ENCODE results near the gene USH1C.

USH1C gene

DNA sequence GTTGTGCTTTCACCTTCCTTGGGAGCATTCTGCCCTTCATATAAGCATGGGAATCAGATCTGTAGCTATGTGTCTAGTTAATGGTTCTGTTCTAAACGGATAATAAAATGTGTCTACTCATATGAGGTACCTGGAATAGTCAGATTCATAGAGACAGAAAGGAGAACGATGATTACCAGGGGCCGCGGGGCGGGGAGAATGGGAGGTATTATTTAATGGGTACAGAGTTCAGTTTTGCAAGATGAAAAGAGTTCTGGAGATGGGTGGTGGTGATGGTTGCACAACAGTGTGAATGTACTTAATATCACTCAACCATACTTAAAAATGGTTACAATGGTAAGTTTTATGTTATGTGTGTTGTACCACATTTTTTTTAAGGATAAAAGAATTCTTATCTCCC, 57.6 kb downstream of the USH1C start:
- no peak overlapping the region for H3K27ac ChIP-seq
- TF ChIP-seq, protein P1, sequence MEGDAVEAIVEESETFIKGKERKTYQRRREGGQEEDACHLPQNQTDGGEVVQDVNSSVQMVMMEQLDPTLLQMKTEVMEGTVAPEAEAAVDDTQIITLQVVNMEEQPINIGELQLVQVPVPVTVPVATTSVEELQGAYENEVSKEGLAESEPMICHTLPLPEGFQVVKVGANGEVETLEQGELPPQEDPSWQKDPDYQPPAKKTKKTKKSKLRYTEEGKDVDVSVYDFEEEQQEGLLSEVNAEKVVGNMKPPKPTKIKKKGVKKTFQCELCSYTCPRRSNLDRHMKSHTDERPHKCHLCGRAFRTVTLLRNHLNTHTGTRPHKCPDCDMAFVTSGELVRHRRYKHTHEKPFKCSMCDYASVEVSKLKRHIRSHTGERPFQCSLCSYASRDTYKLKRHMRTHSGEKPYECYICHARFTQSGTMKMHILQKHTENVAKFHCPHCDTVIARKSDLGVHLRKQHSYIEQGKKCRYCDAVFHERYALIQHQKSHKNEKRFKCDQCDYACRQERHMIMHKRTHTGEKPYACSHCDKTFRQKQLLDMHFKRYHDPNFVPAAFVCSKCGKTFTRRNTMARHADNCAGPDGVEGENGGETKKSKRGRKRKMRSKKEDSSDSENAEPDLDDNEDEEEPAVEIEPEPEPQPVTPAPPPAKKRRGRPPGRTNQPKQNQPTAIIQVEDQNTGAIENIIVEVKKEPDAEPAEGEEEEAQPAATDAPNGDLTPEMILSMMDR (IDR thresholded peaks at IDR 0.05), result no peak
- TF ChIP-seq ZFX (IDR thresholded peaks at IDR 0.05; ENCODE audit: borderline replicate concordance), result no peak

DNA sequence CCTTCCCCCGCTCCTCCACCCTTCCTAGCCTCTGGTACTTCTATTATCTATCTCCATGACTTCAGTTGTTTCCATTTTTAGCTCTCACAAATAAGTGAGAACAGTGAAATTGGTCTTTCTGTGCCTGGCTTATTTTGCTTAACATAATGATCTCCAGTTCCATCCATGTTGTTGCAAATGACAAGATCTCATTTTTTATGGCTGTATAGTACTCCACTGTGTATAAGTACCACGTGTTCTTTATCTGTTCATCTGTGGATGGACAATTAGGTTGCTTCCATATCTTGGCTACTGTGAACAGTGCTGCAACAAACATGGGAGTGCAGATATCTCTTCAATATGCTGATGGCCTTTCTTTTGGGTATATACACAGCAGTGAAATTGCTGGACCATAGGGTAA, 60.7 kb downstream of the USH1C start:
- no peak overlapping the region for H3K27ac ChIP-seq
- no peak for TF ChIP-seq ZFX (IDR thresholded peaks at IDR 0.05; ENCODE audit: borderline replicate concordance)
- TF ChIP-seq, protein P1 (IDR thresholded peaks at IDR 0.05), result no peak

DNA sequence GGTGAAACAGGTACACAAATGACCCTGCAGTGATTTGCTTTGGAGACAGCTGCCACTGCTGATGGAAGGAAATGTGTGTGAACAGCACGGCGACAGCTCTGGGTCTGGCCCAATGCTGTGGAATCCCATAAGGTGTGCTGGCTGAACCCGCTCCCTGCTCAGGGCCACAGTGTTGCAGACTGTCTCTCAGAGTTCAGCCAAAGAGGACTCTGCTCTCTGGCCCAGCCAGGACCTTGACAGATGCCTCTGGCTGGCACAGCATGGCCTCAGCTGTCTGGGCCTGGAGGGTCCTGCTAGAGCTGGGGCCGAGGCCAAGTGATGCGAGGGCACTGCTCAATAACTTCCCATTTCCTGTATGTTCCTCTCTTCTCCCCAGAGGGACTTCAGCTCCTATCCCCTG, 62.3 kb downstream of the USH1C start:
- no peak overlapping the region for H3K27ac ChIP-seq
- no peak for TF ChIP-seq ZFX (IDR thresholded peaks at IDR 0.05; ENCODE audit: borderline replicate concordance)
- TF ChIP-seq, protein P1 (IDR thresholded peaks at IDR 0.05), result no peak

DNA sequence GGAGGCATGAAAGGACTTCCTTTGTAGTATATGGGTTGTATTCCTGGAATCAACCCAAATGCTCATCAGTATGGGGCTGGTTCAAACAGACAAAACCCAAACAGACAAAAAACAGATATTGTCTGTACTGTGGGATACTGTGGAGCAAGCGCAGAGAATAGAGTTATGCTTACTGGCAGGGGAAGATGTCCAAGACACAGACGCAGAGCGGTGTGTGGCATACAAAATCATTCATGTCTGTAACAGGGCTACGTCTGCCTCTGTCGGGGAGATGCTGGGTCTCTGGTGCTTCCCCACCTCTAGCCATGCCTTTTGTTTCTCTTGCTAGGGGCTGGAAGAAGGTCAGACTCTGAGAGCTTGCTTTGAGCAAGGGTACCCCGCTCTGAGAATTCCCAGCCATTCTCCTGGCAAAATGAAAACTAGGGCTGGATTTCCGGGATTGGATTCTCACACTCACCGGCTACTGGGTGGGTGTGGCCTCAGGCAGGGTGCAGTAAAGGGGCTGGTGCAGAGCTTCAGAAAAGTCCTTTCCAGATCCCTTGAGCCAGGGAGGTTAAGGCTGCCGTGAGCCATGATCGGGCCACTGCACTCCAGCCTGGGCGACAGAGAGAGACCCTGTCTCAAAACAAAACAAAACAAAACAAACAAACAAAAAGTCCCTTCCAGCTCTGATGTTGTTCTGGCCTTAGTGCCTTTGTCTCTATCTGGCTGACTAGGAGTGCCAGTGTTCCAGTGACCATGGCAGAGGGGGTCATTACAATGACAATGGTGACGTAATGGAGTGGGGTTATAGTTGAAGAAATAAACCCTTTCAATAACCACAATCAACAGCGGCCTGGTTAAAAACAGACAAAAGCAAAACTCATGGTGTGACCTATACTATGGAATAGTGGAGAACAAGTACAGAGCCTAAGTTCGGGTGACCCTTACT, 64.7 kb downstream of the USH1C start:
- TF ChIP-seq ZFX (IDR thresholded peaks at IDR 0.05; ENCODE audit: borderline replicate concordance), result no peak
- TF ChIP-seq, protein P1 (IDR thresholded peaks at IDR 0.05), result no peak

GRCh38 chr11:17478070-17478469, 66.1 kb downstream of the USH1C start:
- H3K27ac ChIP-seq, result no peak overlapping the region
- TF ChIP-seq ZFX (IDR thresholded peaks at IDR 0.05; ENCODE audit: borderline replicate concordance), result no peak
- TF ChIP-seq, protein P1 (IDR thresholded peaks at IDR 0.05), result no peak

More for the DNA sequence above, 64.7 kb downstream of the USH1C start:
- H3K27ac ChIP-seq, result no peak overlapping the region

- H3K27ac ChIP-seq, result no peak overlapping the region
- no peak for TF ChIP-seq ZFX (IDR thresholded peaks at IDR 0.05; ENCODE audit: borderline replicate concordance)
- TF ChIP-seq, protein P1 (IDR thresholded peaks at IDR 0.05), result no peak
Observed at GRCh38 chr11:17477361-17477760, 66.9 kb downstream of the USH1C start.

- TF ChIP-seq, protein P1 (IDR thresholded peaks at IDR 0.05), result no peak
- TF ChIP-seq ZFX (IDR thresholded peaks at IDR 0.05; ENCODE audit: borderline replicate concordance), result no peak
- no peak overlapping the region for H3K27ac ChIP-seq
Observed at GRCh38 chr11:17477084-17477333, 67.2 kb downstream of the USH1C start.
